K562 (cell line): Measurements from ENCODE around the gene SLC35E3.

Experiments
- ARHGAP35 ChIP-seq: fragments of 450-650 bp; IDR thresholded peaks from 2 replicates; pipeline ENCODE4 v1.6.1; 2018; ENCODE audit not compliant: partially characterized antibody
- EZH2 ChIP-seq: IDR thresholded peaks from 2 replicates; pipeline ENCODE4 v1.6.1; 2012; ENCODE audit warnings: low read depth, mild to moderate bottlenecking, inconsistent platforms, low read length, borderline replicate concordance
- NR3C1 ChIP-seq: sonication (generic); formaldehyde crosslinking; IDR thresholded peaks from 2 replicates; pipeline ENCODE4 v1.8.1; 2022; ENCODE audit warnings: missing genetic modification reagents
- RBM34 ChIP-seq: fragments of 200-400 bp; formaldehyde crosslinking; IDR thresholded peaks from 2 replicates; pipeline ENCODE4 v1.6.1; 2018; ENCODE audit warnings: low read length, borderline replicate concordance; ENCODE audit not compliant: insufficient read depth
- XRCC3 ChIP-seq: fragments of 450-650 bp; IDR thresholded peaks from 2 replicates; pipeline ENCODE4 v1.6.1; 2017; ENCODE audit warnings: mild to moderate bottlenecking, moderate library complexity
- TF ChIP-seq, protein P1 (sequence below): fragments of 200-600 bp; sonication (generic); IDR thresholded peaks from one replicate; pipeline ENCODE4 v1.6.1; 2012; ENCODE audit warnings: mild to moderate bottlenecking, low read depth, low read length, inconsistent platforms
- TF ChIP-seq, protein P2 (sequence below): sonication (generic); formaldehyde crosslinking; IDR thresholded peaks from 2 replicates; pipeline ENCODE4 v1.8.0; 2022; ENCODE audit warnings: missing genetic modification reagents, mild to moderate bottlenecking, borderline replicate concordance
- TF ChIP-seq, protein P3 (sequence below): sonication (generic); formaldehyde crosslinking; IDR thresholded peaks from 2 replicates; pipeline ENCODE4 v1.8.1; 2023; ENCODE audit warnings: missing genetic modification reagents, mild to moderate bottlenecking, borderline replicate concordance

DNA sequence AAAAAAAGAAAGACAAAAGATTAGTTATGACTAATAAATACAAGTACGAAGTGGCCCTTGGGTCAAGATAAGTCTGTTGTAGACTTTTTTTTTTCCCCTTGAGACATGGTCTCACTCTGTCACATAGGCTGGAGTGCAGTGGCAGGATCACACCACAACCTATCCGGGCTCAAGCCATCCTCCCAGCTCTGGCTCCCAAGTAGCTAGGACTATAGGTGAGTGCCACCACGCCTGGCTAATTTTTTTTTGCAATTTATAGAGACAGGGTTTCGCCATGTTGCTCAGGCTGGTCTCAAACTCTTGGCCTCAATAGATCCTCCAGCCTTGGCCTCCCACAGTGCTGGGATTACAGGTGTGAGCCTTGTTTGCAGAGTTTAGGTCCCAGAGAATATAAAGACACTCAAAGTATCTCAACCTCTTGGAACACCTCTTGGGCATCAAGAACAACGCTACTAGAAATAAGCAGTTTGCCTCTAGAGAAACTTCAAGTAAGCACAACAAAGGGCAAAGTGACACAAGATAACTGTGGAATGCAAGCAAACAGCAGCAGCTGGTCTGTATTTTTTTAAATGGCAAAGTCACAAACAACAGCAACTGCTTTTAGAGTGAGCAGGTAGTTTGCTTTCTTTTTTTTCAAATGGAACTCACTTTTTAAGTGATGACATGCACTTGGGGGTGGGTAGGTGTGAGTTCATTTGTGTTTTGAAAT is 58.1 kb downstream of the SLC35E3 start:
- TF ChIP-seq NR3C1 (CRISPR knock-in tag) = no peak
- no peak for TF ChIP-seq RBM34
- TF ChIP-seq, protein P1, sequence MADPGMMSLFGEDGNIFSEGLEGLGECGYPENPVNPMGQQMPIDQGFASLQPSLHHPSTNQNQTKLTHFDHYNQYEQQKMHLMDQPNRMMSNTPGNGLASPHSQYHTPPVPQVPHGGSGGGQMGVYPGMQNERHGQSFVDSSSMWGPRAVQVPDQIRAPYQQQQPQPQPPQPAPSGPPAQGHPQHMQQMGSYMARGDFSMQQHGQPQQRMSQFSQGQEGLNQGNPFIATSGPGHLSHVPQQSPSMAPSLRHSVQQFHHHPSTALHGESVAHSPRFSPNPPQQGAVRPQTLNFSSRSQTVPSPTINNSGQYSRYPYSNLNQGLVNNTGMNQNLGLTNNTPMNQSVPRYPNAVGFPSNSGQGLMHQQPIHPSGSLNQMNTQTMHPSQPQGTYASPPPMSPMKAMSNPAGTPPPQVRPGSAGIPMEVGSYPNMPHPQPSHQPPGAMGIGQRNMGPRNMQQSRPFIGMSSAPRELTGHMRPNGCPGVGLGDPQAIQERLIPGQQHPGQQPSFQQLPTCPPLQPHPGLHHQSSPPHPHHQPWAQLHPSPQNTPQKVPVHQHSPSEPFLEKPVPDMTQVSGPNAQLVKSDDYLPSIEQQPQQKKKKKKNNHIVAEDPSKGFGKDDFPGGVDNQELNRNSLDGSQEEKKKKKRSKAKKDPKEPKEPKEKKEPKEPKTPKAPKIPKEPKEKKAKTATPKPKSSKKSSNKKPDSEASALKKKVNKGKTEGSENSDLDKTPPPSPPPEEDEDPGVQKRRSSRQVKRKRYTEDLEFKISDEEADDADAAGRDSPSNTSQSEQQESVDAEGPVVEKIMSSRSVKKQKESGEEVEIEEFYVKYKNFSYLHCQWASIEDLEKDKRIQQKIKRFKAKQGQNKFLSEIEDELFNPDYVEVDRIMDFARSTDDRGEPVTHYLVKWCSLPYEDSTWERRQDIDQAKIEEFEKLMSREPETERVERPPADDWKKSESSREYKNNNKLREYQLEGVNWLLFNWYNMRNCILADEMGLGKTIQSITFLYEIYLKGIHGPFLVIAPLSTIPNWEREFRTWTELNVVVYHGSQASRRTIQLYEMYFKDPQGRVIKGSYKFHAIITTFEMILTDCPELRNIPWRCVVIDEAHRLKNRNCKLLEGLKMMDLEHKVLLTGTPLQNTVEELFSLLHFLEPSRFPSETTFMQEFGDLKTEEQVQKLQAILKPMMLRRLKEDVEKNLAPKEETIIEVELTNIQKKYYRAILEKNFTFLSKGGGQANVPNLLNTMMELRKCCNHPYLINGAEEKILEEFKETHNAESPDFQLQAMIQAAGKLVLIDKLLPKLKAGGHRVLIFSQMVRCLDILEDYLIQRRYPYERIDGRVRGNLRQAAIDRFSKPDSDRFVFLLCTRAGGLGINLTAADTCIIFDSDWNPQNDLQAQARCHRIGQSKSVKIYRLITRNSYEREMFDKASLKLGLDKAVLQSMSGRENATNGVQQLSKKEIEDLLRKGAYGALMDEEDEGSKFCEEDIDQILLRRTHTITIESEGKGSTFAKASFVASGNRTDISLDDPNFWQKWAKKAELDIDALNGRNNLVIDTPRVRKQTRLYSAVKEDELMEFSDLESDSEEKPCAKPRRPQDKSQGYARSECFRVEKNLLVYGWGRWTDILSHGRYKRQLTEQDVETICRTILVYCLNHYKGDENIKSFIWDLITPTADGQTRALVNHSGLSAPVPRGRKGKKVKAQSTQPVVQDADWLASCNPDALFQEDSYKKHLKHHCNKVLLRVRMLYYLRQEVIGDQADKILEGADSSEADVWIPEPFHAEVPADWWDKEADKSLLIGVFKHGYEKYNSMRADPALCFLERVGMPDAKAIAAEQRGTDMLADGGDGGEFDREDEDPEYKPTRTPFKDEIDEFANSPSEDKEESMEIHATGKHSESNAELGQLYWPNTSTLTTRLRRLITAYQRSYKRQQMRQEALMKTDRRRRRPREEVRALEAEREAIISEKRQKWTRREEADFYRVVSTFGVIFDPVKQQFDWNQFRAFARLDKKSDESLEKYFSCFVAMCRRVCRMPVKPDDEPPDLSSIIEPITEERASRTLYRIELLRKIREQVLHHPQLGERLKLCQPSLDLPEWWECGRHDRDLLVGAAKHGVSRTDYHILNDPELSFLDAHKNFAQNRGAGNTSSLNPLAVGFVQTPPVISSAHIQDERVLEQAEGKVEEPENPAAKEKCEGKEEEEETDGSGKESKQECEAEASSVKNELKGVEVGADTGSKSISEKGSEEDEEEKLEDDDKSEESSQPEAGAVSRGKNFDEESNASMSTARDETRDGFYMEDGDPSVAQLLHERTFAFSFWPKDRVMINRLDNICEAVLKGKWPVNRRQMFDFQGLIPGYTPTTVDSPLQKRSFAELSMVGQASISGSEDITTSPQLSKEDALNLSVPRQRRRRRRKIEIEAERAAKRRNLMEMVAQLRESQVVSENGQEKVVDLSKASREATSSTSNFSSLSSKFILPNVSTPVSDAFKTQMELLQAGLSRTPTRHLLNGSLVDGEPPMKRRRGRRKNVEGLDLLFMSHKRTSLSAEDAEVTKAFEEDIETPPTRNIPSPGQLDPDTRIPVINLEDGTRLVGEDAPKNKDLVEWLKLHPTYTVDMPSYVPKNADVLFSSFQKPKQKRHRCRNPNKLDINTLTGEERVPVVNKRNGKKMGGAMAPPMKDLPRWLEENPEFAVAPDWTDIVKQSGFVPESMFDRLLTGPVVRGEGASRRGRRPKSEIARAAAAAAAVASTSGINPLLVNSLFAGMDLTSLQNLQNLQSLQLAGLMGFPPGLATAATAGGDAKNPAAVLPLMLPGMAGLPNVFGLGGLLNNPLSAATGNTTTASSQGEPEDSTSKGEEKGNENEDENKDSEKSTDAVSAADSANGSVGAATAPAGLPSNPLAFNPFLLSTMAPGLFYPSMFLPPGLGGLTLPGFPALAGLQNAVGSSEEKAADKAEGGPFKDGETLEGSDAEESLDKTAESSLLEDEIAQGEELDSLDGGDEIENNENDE = no peak
- TF ChIP-seq ARHGAP35 = no peak
- TF ChIP-seq EZH2 = no peak
- TF ChIP-seq XRCC3 = no peak
- TF ChIP-seq, protein P2, sequence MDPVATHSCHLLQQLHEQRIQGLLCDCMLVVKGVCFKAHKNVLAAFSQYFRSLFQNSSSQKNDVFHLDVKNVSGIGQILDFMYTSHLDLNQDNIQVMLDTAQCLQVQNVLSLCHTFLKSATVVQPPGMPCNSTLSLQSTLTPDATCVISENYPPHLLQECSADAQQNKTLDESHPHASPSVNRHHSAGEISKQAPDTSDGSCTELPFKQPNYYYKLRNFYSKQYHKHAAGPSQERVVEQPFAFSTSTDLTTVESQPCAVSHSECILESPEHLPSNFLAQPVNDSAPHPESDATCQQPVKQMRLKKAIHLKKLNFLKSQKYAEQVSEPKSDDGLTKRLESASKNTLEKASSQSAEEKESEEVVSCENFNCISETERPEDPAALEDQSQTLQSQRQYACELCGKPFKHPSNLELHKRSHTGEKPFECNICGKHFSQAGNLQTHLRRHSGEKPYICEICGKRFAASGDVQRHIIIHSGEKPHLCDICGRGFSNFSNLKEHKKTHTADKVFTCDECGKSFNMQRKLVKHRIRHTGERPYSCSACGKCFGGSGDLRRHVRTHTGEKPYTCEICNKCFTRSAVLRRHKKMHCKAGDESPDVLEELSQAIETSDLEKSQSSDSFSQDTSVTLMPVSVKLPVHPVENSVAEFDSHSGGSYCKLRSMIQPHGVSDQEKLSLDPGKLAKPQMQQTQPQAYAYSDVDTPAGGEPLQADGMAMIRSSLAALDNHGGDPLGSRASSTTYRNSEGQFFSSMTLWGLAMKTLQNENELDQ (CRISPR knock-in tag) = no peak
- TF ChIP-seq, protein P3, sequence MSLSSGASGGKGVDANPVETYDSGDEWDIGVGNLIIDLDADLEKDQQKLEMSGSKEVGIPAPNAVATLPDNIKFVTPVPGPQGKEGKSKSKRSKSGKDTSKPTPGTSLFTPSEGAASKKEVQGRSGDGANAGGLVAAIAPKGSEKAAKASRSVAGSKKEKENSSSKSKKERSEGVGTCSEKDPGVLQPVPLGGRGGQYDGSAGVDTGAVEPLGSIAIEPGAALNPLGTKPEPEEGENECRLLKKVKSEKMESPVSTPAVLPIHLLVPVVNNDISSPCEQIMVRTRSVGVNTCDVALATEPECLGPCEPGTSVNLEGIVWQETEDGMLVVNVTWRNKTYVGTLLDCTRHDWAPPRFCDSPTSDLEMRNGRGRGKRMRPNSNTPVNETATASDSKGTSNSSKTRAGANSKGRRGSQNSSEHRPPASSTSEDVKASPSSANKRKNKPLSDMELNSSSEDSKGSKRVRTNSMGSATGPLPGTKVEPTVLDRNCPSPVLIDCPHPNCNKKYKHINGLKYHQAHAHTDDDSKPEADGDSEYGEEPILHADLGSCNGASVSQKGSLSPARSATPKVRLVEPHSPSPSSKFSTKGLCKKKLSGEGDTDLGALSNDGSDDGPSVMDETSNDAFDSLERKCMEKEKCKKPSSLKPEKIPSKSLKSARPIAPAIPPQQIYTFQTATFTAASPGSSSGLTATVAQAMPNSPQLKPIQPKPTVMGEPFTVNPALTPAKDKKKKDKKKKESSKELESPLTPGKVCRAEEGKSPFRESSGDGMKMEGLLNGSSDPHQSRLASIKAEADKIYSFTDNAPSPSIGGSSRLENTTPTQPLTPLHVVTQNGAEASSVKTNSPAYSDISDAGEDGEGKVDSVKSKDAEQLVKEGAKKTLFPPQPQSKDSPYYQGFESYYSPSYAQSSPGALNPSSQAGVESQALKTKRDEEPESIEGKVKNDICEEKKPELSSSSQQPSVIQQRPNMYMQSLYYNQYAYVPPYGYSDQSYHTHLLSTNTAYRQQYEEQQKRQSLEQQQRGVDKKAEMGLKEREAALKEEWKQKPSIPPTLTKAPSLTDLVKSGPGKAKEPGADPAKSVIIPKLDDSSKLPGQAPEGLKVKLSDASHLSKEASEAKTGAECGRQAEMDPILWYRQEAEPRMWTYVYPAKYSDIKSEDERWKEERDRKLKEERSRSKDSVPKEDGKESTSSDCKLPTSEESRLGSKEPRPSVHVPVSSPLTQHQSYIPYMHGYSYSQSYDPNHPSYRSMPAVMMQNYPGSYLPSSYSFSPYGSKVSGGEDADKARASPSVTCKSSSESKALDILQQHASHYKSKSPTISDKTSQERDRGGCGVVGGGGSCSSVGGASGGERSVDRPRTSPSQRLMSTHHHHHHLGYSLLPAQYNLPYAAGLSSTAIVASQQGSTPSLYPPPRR (CRISPR knock-in tag) = no peak
